IPS DF 6.9 (cell line): Measurements from ENCODE around the gene CASK.

Experiments
- DNase-seq: peaks from one replicate; pipeline ENCODE4 v3.0.0-alpha.2; 2013; ENCODE audit warnings: low read depth, low spot score
- H3K27ac ChIP-seq: one replicate; pipeline ENCODE4 v1.5.1; 2013; ENCODE audit warnings: low read length, control low read depth
- H3K27me3 ChIP-seq: 2 replicates; pipeline ENCODE4 v1.6.1; 2013; ENCODE audit warnings: mild to moderate bottlenecking, low read length; ENCODE audit not compliant: control insufficient read depth, insufficient read depth
- H3K36me3 ChIP-seq: 2 replicates; pipeline ENCODE4 v1.6.1; 2013; ENCODE audit warnings: low read length; ENCODE audit not compliant: control insufficient read depth, insufficient read depth
- H3K4me1 ChIP-seq: 2 replicates; pipeline ENCODE4 v1.6.1; 2013; ENCODE audit warnings: low read length; ENCODE audit not compliant: control insufficient read depth, insufficient read depth
- H3K4me3 ChIP-seq: 2 replicates; pipeline ENCODE4 v1.5.1; 2013; ENCODE audit warnings: mild to moderate bottlenecking, low read length
- H3K9me3 ChIP-seq: 2 replicates; pipeline ENCODE4 v1.6.1; 2013; ENCODE audit warnings: low read length, inconsistent platforms; ENCODE audit not compliant: control insufficient read depth, insufficient read depth
- WGBS: extraction: QIAGEN DNeasy Blood & Tissue Kit; methylation state at CpG from one replicate; pipeline ENCODE4 v1.1.7; 2013; ENCODE audit warnings: mixed read lengths, missing lambda C conversion rate; ENCODE audit not compliant: insufficient read length, insufficient coverage; 5-methylcytosine and 5-hydroxymethylcytosine counted together

The CASK gene

DNA sequence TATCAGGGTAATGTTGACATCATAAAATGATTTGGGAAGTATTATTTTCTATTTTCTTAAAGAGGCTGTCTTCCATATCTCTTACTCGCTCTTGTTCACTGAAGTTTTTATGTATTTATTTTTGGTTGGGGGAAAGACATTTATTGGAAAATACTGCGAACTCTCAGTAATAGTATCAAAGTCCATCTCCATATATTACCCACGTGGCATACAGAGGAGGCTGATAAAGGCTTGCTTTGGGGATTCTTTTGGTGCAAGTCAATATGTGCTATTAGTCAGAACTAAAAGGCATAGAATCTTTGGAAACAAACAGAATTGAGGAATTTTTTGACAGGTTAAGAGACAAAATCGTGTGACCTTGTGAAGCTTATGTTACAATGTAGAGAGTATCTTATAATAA is 374.9 kb downstream of the CASK start:
- H3K36me3 ChIP-seq: no peaks in the 10 kb centered on the region
- H3K9me3 ChIP-seq: no peaks in the 10 kb centered on the region
- DNase-seq: no peak
- WGBS: no CpG with 5 or more reads among the region's 4 CpGs
- H3K27ac ChIP-seq: no peak overlapping the region
- H3K4me1 ChIP-seq: no peaks in the 10 kb centered on the region
- H3K27me3 ChIP-seq: no peaks in the 10 kb centered on the region
- no peak overlapping the region for H3K4me3 ChIP-seq

DNA sequence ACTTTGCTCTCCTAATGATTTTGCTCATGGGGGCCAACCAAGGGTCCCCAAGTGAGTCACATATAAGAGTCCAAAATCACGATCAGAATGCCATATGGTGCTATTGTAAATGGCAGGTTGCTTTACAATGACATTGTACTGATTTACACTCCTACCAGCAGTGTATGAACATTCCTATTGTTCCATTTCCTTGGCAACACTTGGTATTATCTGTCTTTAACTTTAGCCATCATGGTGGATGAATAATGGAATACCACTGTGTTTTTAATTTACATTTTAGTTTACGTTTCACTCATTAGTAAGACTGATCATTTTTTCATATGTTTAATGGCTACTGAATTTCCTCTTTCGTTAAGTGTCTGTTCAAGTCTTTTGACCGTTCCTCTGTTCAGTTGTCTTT is 379.7 kb downstream of the CASK start:
- Histone ChIP-seq H3K4me1 (no peaks in the 10 kb centered on the region), H3K4me3 (no peak overlapping the region), H3K27me3 (no peaks in the 10 kb centered on the region), H3K27ac (no peak overlapping the region), H3K9me3 (no peaks in the 10 kb centered on the region), H3K36me3 (no peaks in the 10 kb centered on the region)
- no CpG with 5 or more reads among the region's 4 CpGs for WGBS
- no peak for DNase-seq

DNA sequence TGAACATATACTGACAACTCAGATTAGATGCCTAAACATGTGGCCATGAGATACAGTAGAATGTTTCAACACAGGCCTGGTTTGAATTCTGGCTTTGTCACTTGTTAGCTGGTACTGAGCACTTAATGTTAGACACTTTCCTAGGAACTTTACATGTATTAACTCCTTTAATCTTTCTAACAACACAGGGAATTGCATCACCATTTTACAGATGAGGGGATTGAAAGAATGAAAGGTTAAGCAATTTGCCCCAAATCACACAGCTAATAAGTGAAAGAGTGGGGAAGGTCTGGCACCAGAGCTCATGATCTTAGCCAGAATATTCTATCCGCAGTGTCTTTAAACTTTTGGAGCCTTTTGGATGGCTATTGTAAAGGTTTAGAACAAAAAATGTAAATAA is 380.3 kb downstream of the CASK start:
- no CpG with 5 or more reads among the region's 1 CpG for WGBS
- Histone ChIP-seq H3K4me3 (no peak overlapping the region), H3K27me3 (no peaks in the 10 kb centered on the region), H3K36me3 (no peaks in the 10 kb centered on the region), H3K27ac (no peak overlapping the region), H3K4me1 (no peaks in the 10 kb centered on the region), H3K9me3 (no peaks in the 10 kb centered on the region)
- DNase-seq: no peak

DNA sequence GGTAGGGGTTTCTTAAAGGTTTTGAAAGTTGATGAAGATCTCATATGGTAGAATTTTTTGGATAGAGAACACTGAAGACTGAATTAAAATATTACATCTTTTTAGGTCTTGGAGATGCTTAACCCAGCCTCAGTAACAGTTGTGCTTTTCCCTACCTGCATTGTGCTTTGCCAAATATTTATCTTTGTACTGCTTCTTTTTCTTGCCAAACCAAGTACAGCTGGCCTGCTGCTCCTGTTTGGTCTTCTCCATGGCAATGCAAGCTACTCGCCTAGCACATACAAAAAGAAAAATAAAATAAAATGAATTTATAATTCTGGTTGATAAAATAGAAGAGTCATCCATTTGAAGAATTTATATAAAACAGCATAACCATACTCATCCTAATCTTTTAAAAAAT is 380.8 kb downstream of the CASK start:
- Histone ChIP-seq H3K27me3 (no peaks in the 10 kb centered on the region), H3K4me3 (no peak overlapping the region), H3K4me1 (no peaks in the 10 kb centered on the region), H3K27ac (no peak overlapping the region), H3K36me3 (no peaks in the 10 kb centered on the region), H3K9me3 (no peaks in the 10 kb centered on the region)
- no CpG with 5 or more reads among the region's 1 CpG for WGBS
- no peak for DNase-seq

DNA sequence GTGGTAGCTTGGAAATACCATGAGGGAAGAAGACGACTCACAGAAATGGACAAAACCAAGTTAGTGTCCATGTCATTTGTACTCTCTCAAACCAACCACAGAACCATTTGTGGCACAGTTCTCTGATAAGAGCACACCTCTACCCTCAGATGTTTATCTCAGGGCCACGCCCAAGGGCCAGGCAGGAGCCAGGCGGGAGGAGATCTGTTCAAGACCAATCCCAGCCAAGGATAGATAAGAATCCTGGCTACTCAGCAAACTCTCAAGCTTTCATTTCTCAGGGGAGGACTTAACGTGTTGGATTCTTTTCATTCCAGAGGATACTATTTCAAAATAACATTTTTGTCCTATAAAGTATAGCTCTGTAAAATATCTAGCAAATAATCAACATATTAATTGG is 381.2 kb downstream of the CASK start:
- no peak overlapping the region for H3K4me3 ChIP-seq
- H3K27ac ChIP-seq: no peak overlapping the region
- H3K27me3 ChIP-seq: no peaks in the 10 kb centered on the region
- DNase-seq: no peak
- no peaks in the 10 kb centered on the region for H3K9me3 ChIP-seq
- WGBS: no CpG with 5 or more reads among the region's 4 CpGs
- no peaks in the 10 kb centered on the region for H3K4me1 ChIP-seq
- H3K36me3 ChIP-seq: no peaks in the 10 kb centered on the region

DNA sequence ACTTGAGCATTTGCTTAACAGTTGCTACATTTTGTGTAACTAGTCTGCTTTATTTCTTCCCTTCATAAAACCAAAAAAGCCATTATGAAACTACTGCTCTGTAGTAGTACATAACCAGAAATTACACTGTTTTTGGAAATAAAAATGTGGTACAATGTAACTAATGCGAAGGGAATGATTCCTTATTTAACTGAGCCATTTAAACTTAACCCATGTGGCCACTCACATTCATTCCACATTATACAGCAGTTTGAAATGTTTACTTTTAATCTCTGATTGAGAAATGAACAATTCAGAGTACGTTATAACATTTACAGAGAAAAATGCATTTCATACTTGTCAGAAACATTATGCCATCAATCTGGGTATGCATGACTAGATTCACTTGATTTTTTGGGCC is 382.0 kb downstream of the CASK start:
- Histone ChIP-seq H3K27ac (no peak overlapping the region), H3K27me3 (no peaks in the 10 kb centered on the region), H3K36me3 (no peaks in the 10 kb centered on the region), H3K4me3 (no peak overlapping the region), H3K9me3 (no peaks in the 10 kb centered on the region), H3K4me1 (no peaks in the 10 kb centered on the region)
- WGBS: no CpG with 5 or more reads among the region's 2 CpGs
- DNase-seq: no peak

DNA sequence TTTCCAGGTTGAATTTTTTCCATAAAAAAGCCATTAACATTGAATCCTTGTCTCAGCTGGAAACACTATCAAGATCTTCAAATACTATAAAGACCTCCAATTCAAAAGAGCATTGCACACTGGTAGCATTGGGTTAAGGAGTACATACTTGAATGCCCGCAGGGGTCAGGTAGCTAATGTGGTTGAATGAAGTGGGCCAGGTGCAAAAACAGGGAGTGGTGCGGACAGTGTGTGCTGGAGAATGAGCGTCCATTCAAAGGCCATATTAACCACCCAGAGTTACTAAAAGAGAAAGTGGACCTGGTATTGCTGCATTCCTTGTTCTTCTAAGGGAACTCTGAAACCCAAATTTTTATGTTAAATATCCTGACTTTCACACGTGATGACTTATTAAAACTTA is 384.6 kb downstream of the CASK start:
- Histone ChIP-seq H3K4me3 (no peak overlapping the region), H3K4me1 (no peaks in the 10 kb centered on the region), H3K27me3 (no peaks in the 10 kb centered on the region), H3K27ac (no peak overlapping the region), H3K9me3 (no peaks in the 10 kb centered on the region), H3K36me3 (no peaks in the 10 kb centered on the region)
- no peak for DNase-seq
- WGBS: no CpG with 5 or more reads among the region's 4 CpGs

DNA sequence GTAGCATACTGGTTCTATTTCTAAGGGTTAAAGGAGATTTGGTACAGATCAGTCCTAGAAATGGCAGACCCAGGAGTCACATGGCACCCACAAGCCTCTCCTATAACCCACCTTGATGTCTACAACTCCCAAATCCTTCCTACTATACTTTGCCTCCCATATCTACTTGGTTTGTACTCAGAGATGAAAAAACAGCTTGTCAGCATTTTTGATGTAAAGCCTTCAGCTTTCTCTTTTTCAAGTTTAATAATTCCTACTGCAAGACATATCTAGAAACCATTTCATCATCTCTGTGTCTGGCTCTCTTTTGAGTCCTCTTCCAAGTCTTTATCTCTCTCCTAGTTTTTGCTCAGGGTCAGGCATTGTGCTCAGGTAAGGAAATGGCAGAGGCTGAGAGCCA is 393.3 kb downstream of the CASK start:
- Histone ChIP-seq H3K4me3 (no peak overlapping the region), H3K27me3 (no peaks in the 10 kb centered on the region), H3K9me3 (no peaks in the 10 kb centered on the region), H3K36me3 (peaks cover 4% of the 10 kb centered on the region; the same call in 1 of the 2 replicates), H3K4me1 (no peaks in the 10 kb centered on the region), H3K27ac (no peak overlapping the region)
- no peak for DNase-seq

DNA sequence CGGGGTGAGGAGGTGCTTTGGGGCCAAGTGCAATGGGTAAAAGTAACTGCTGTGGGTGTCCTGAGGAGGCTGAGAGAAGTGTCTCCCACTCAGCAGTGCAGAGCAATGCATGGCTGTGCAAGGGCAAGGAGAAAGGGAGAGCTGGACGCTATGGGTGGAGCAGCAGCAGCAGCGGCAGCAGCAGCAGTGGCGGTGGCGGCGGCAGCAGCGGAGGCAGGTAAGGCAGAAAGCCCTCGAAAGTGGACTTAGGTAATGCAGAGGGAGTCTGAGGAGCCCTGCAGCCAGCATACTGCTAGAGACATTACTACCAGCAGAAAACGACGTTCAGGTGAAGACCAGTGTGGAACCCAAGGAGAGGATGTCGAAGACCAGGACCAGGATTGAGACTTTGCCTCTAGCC is 394.1 kb downstream of the CASK start:
- no peaks in the 10 kb centered on the region for H3K4me1 ChIP-seq
- no peak for DNase-seq
- peaks cover 4% of the 10 kb centered on the region; the same call in 1 of the 2 replicates for H3K36me3 ChIP-seq
- no peak overlapping the region for H3K27ac ChIP-seq
- no peaks in the 10 kb centered on the region for H3K27me3 ChIP-seq
- no peaks in the 10 kb centered on the region for H3K9me3 ChIP-seq
- no peak overlapping the region for H3K4me3 ChIP-seq
- no CpG with 5 or more reads among the region's 11 CpGs for WGBS

DNA sequence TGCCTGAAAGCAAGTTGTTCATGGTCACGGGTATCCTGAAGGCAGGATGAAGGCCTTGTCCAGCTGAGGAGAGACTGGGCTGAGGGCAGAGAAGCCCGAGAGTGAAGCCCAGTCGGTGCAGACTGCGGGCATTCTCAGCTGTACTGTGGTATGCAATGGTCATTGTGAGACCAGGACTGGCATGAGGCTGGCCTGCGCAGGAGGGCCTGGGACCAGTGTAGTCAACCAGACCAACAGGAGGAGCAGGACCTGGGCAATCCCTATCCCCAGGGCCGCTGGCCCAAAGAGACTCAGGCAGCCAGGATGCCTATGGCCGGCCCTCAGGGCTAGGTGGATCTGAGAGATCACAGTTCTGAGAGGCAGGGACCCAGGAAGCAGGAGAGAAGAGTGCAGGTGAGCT is 394.6 kb downstream of the CASK start:
- H3K36me3 ChIP-seq: peaks cover 4% of the 10 kb centered on the region; the same call in 1 of the 2 replicates
- no CpG with 5 or more reads among the region's 7 CpGs for WGBS
- no peak for DNase-seq
- no peaks in the 10 kb centered on the region for H3K27me3 ChIP-seq
- no peaks in the 10 kb centered on the region for H3K9me3 ChIP-seq
- no peaks in the 10 kb centered on the region for H3K4me1 ChIP-seq
- no peak overlapping the region for H3K27ac ChIP-seq
- no peak overlapping the region for H3K4me3 ChIP-seq

DNA sequence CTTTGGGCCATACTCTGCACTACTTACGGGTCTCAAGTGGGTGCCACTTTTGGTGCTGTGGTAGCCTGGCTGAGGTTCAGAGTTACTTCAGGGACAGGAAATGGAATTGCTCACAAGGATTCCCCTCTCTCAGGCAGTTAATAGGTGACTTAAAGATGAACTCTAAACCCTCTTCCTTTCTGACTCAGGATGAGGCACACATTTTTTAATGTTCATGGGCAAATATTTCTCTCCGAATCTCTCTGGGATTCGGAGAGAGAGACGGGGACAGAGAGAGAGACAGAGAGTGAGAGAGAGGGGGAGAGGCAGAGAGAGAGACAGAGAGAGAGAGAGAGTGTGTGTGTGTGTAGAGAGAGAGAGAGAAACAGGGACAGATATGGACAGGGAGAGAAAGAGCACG is 396.4 kb downstream of the CASK start:
- Histone ChIP-seq H3K27ac (no peak overlapping the region), H3K36me3 (peaks cover 4% of the 10 kb centered on the region; the same call in 1 of the 2 replicates), H3K4me3 (no peak overlapping the region), H3K4me1 (no peaks in the 10 kb centered on the region), H3K27me3 (no peaks in the 10 kb centered on the region), H3K9me3 (no peaks in the 10 kb centered on the region)
- WGBS: no CpG with 5 or more reads among the region's 5 CpGs
- no peak for DNase-seq
